HEK293 (cell line): Measurements from ENCODE around the gene KRT12.

Source experiments
- CTCF ChIA-PET: fragments of 350-600 bp; formaldehyde crosslinking; extraction: SDS; loops from one replicate; lab custom pipeline; 2021; ENCODE audit warnings: antibody characterized with exemption; lab: Yijun Ruan, JAX
- POLR2A ChIA-PET: fragments of 300-600 bp; formaldehyde crosslinking; extraction: SDS; loops from one replicate; lab custom pipeline; 2020; ENCODE audit warnings: antibody characterized with exemption, inconsistent platforms; lab: Yijun Ruan, JAX
- H3K27ac ChIP-seq: fragments of 200-500 bp; sonication (Bioruptor generic); 2 replicates; pipeline ENCODE4 v1.5.1; 2014; ENCODE audit warnings: low read depth, low read length, control low read depth, inconsistent platforms; ENCODE audit errors: extremely low read depth
- H3K36me3 ChIP-seq, 2 experiments: fragments of 200-500 bp in 1 of 2; sonication (Bioruptor generic) in 1 of 2; 1 replicate in 1 of 2; 2 replicates in 1 of 2; pipeline ENCODE4 v1.5.1; 2014 to 2017; ENCODE audit warnings: inconsistent platforms in 2 of 2, low read length in 2 of 2; ENCODE audit not compliant: control insufficient read depth in 2 of 2, insufficient read depth in 1 of 2
- H3K4me1 ChIP-seq: fragments of 200-500 bp; sonication (Bioruptor generic); 2 replicates; pipeline ENCODE4 v1.5.1; 2014; ENCODE audit warnings: mild to moderate bottlenecking, low read length, inconsistent platforms; ENCODE audit not compliant: control insufficient read depth, insufficient read depth
- H3K4me3 ChIP-seq: 2 replicates; pipeline ENCODE4 v1.5.1; 2011; ENCODE audit warnings: low read depth, mild to moderate bottlenecking, control low read depth, low read length, moderate library complexity
- H3K9me3 ChIP-seq: fragments of 200-500 bp; sonication (Bioruptor generic); 2 replicates; pipeline ENCODE4 v1.5.1; 2014; ENCODE audit warnings: low read depth, low read length, inconsistent platforms; ENCODE audit not compliant: control insufficient read depth, insufficient read depth
- GLIS2 ChIP-seq: fragments of 450-650 bp; formaldehyde crosslinking; IDR thresholded peaks from 2 replicates; pipeline ENCODE4 v1.5.1; 2016; ENCODE audit warnings: missing biosample characterization, missing genetic modification characterization
- KLF8 ChIP-seq: fragments of 450-650 bp; formaldehyde crosslinking; IDR thresholded peaks from 2 replicates; pipeline ENCODE4 v1.5.1; 2016; ENCODE audit warnings: missing biosample characterization, missing genetic modification characterization
- OSR2 ChIP-seq: fragments of 450-650 bp; formaldehyde crosslinking; IDR thresholded peaks from 2 replicates; pipeline ENCODE4 v1.5.1; 2016; ENCODE audit warnings: missing biosample characterization, missing genetic modification characterization
- PRDM1 ChIP-seq: fragments of 450-650 bp; formaldehyde crosslinking; IDR thresholded peaks from 2 replicates; pipeline ENCODE4; 2016; ENCODE audit warnings: missing biosample characterization, missing genetic modification characterization
- ZBTB17 ChIP-seq: fragments of 450-650 bp; formaldehyde crosslinking; IDR thresholded peaks from 2 replicates; pipeline ENCODE4 v1.5.1; 2016; ENCODE audit warnings: missing biosample characterization, missing genetic modification characterization
- ZFP3 ChIP-seq: fragments of 450-650 bp; formaldehyde crosslinking; IDR thresholded peaks from 2 replicates; pipeline ENCODE4 v1.5.1; 2016; ENCODE audit warnings: low read depth, missing biosample characterization, missing genetic modification characterization
- ZFP37 ChIP-seq: fragments of 450-650 bp; formaldehyde crosslinking; IDR thresholded peaks from 2 replicates; pipeline ENCODE4 v1.5.1; 2016; ENCODE audit warnings: missing biosample characterization, missing genetic modification characterization
- ZIC2 ChIP-seq: fragments of 450-650 bp; formaldehyde crosslinking; IDR thresholded peaks from 2 replicates; pipeline ENCODE4 v1.5.1; 2016; ENCODE audit warnings: missing biosample characterization, missing genetic modification characterization
- ZNF132 ChIP-seq: fragments of 450-650 bp; formaldehyde crosslinking; IDR thresholded peaks from 2 replicates; pipeline ENCODE4 v1.5.1; 2017; ENCODE audit warnings: missing biosample characterization, missing genetic modification characterization, borderline replicate concordance
- ZNF324 ChIP-seq: fragments of 450-650 bp; formaldehyde crosslinking; IDR thresholded peaks from 2 replicates; pipeline ENCODE4 v1.5.1; 2016; ENCODE audit warnings: missing biosample characterization, missing genetic modification characterization
- ZNF335 ChIP-seq: fragments of 450-650 bp; formaldehyde crosslinking; conservative IDR thresholded peaks from 2 replicates; pipeline ENCODE4 v1.5.1; 2016; ENCODE audit warnings: missing biosample characterization, missing genetic modification characterization
- ZNF37A ChIP-seq: fragments of 450-650 bp; IDR thresholded peaks from 2 replicates; pipeline ENCODE4 v1.5.1; 2018; ENCODE audit warnings: missing biosample characterization, missing genetic modification characterization
- ZNF433 ChIP-seq: fragments of 450-650 bp; formaldehyde crosslinking; IDR thresholded peaks from 2 replicates; pipeline ENCODE4 v1.5.1; 2016; ENCODE audit warnings: missing biosample characterization, missing genetic modification characterization, low read depth
- ZNF658 ChIP-seq: fragments of 450-650 bp; formaldehyde crosslinking; IDR thresholded peaks from 2 replicates; pipeline ENCODE4; 2016; ENCODE audit warnings: missing biosample characterization, missing genetic modification characterization
- ZNF664 ChIP-seq: fragments of 450-650 bp; formaldehyde crosslinking; IDR thresholded peaks from 2 replicates; pipeline ENCODE4 v1.5.1; 2016; ENCODE audit warnings: missing biosample characterization, missing genetic modification characterization
- ZSCAN16 ChIP-seq: fragments of 450-650 bp; formaldehyde crosslinking; IDR thresholded peaks from 2 replicates; pipeline ENCODE4 v1.5.1; 2016; ENCODE audit warnings: missing biosample characterization, missing genetic modification characterization
- TF ChIP-seq, protein P1 (sequence below): fragments of 450-650 bp; formaldehyde crosslinking; IDR thresholded peaks from 2 replicates; pipeline ENCODE4 v1.5.1; 2016; ENCODE audit warnings: missing biosample characterization, missing genetic modification characterization
- TF ChIP-seq, protein P2 (sequence below): fragments of 450-650 bp; IDR thresholded peaks from 2 replicates; pipeline ENCODE4 v1.5.1; 2018; ENCODE audit warnings: missing biosample characterization, missing genetic modification characterization

KRT12 gene

DNA sequence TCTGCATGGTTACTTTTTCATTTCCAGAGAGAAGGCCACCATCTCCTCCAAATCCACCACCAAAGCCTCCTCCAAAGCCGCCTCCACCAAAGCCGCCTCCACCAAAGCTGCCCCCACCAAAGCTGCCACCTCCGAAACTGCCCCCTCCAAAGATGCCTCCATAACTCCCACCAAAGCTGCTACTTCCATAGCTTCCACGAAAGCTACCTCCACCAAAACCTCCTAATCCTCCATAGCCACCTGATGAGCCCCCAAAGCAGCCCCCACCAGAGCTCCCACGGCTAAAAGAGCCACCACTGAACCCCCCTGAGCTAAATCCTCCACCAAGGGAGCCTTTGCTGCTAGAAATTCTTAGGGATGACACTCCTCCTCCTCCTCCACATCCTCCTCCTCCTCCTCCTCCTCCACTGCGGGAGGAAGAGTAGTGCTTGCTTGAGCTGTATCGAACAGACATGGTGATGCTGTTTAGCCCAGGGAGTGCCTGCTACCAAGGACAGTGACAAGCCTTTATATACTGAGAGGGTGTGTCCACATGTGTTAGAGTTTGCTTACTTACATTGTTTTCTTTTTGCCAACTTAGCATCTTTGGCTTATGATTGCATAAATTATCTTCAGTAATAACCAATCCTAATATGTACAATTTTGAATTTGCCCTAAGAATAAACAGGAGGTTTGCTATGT is 44.8 kb downstream of the KRT12 start, which contains the start of gene KRT10 (continued):
- TF ChIP-seq ZNF324 (tag by site-specific recombination) = no peak
- TF ChIP-seq GLIS2 (tag by site-specific recombination) = 0 out of 2 replicates have a peak, but pooled peaks have one; percentile 14

DNA sequence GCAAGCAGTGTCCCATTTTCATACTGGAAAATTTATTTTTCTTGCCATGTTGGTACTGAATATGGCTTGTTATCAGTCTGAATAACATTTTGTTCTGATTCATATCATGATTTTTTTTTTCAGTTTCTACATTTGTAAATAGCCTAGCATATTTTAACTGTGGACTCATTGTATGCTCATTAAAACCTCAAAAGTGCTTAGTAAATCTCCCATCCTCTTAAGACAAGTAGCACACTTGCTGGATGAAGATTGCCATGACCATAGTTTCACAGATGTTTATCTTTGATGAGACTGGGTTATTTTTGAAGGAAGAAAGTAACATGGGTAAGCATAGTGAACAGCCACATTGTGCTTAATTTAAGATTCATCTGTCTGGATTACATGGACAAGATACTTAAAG is 45.5 kb downstream of the KRT12 start:
- no peak overlapping the region for H3K27ac ChIP-seq
- no peak for TF ChIP-seq ZIC2 (tag by site-specific recombination)
- no peak for TF ChIP-seq ZFP3 (tag by site-specific recombination)
- no peaks in the 10 kb centered on the region for H3K9me3 ChIP-seq
- H3K4me3 ChIP-seq = no peak overlapping the region
- POLR2A ChIA-PET = no interaction called here
- CTCF ChIA-PET = no interaction called here
- H3K36me3 ChIP-seq = peaks cover 0 to 26% of the 10 kb centered on the region in 2 experiments; a peak in 1 of 3 replicates
- peaks cover 11% of the 10 kb centered on the region for H3K4me1 ChIP-seq

DNA sequence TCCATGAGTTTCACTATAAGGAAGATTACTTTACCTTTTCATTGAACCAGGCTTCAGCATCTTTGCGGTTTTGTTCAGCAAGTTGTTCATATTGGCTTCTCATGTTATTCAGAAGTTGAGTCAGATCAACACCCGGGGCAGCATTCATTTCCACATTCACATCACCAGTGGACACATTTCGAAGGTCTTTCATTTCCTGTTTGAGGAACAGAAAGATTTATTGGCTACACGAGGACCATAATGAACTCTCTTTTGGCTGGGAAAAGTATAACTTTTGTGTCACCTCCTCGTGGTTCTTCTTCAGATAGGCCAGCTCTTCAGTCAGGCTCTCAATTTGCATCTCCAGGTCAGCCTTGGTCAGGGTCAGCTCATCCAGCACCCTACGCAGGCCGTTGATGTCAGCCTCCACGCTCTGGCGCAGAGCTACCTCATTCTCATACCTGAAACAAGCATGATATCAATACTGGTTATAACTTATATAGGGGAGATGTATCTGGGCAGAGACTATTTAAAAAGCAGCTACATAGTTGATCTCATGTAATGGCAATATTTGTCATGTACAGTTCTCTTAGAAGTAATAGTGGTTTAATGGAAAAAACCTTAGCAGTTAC is 46.7 kb downstream of the KRT12 start:
- TF ChIP-seq, protein P1, sequence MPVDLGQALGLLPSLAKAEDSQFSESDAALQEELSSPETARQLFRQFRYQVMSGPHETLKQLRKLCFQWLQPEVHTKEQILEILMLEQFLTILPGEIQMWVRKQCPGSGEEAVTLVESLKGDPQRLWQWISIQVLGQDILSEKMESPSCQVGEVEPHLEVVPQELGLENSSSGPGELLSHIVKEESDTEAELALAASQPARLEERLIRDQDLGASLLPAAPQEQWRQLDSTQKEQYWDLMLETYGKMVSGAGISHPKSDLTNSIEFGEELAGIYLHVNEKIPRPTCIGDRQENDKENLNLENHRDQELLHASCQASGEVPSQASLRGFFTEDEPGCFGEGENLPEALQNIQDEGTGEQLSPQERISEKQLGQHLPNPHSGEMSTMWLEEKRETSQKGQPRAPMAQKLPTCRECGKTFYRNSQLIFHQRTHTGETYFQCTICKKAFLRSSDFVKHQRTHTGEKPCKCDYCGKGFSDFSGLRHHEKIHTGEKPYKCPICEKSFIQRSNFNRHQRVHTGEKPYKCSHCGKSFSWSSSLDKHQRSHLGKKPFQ = no peak
- TF ChIP-seq KLF8 (no peak), ZNF132 (tag by site-specific recombination) (no peak)
- H3K9me3 ChIP-seq = no peaks in the 10 kb centered on the region
- H3K4me3 ChIP-seq = no peak overlapping the region
- CTCF ChIA-PET = interaction anchor here (0.8 to 1.8 kb wide), 2 partner anchors 17 to 201 kb away, joined by 4 read pairs; no protein-coding TSS in a partner anchor
- POLR2A ChIA-PET = interaction anchor here (2.1 kb wide), 1 partner anchor 11 kb away, joined by 9 read pairs; no protein-coding TSS in a partner anchor
- H3K36me3 ChIP-seq = peaks cover 0 to 27% of the 10 kb centered on the region in 2 experiments; a peak in 1 of 3 replicates
- peaks cover 5% of the 10 kb centered on the region; the same call in 1 of the 2 replicates for H3K4me1 ChIP-seq
- H3K27ac ChIP-seq = no peak overlapping the region

DNA sequence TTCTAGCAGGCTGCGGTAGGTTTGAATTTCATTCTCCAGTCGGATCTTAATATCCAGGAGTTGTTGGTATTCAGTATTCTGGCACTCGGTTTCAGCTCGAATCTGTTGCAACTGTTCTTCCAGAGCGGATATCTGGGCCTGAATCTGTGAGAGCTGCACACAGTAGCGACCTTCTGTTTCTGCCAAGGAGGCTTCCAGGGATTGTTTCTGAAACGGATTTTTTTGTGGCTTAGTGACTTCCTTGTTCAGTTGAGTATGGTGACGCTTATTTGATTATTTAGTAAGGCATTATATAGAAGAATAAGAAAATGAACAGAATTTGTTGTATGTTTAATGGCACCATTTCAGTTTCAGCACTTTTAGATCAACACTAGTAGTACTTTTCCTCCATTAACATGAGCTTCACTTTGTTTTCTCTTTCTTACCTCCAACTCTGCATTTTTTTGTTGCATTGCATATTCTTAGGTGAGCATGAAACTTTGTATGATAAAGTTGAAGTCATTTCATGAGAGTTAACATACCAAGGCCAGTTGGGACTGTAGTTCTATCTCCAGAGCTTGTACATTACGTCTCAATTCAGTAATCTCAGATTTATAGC is 47.4 kb downstream of the KRT12 start:
- CTCF ChIA-PET = interaction anchor here (0.5 to 1.8 kb wide), 7 partner anchors 16 to 843 kb away, joined by 3 to 12 read pairs (median 6); no protein-coding TSS in a partner anchor
- H3K36me3 ChIP-seq = peaks cover 0 to 27% of the 10 kb centered on the region in 2 experiments; a peak in 1 of 3 replicates
- peak overlapping the region; percentile 78 for H3K4me3 ChIP-seq
- TF ChIP-seq ZFP37 (tag by site-specific recombination) (no peak), OSR2 (peak; percentile 36), ZSCAN16 (tag by site-specific recombination) (no peak), ZNF37A (tag by site-specific recombination) (no peak), ZNF658 (tag by site-specific recombination) (no peak), PRDM1 (peak; percentile 69), ZNF132 (tag by site-specific recombination) (no peak), ZNF433 (no peak), ZNF335 (tag by site-specific recombination) (peak; percentile 56), ZNF664 (no peak), ZBTB17 (tag by site-specific recombination) (peak; percentile 96)
- TF ChIP-seq, protein P2, sequence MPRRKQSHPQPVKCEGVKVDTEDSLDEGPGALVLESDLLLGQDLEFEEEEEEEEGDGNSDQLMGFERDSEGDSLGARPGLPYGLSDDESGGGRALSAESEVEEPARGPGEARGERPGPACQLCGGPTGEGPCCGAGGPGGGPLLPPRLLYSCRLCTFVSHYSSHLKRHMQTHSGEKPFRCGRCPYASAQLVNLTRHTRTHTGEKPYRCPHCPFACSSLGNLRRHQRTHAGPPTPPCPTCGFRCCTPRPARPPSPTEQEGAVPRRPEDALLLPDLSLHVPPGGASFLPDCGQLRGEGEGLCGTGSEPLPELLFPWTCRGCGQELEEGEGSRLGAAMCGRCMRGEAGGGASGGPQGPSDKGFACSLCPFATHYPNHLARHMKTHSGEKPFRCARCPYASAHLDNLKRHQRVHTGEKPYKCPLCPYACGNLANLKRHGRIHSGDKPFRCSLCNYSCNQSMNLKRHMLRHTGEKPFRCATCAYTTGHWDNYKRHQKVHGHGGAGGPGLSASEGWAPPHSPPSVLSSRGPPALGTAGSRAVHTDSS (tag by site-specific recombination) = no peak
- TF ChIP-seq, all 188 proteins: peak for 4
- Histone ChIP-seq H3K27ac (peak overlapping the region; percentile 79), H3K9me3 (no peaks in the 10 kb centered on the region), H3K4me1 (peaks cover 2% of the 10 kb centered on the region; the same call in 1 of the 2 replicates)
- POLR2A ChIA-PET = interaction anchor here (0.5 to 2.1 kb wide), 8 partner anchors 9 to 870 kb away, joined by 3 to 14 read pairs (median 6); partner anchors contain the start of gene SMARCE1
